DND-41 (cell line): ENCODE results near the gene PFDN1.

Experiments
- ATAC-seq: fragments of 200-7000 bp; cut with Tn5 transposase; 3 replicates; pipeline ENCODE4 v1.9.1; 2021; ENCODE audit warnings: low read depth; ENCODE audit not compliant: insufficient read depth
- DNase-seq: peaks from one replicate; pipeline ENCODE4 v3.0.0-alpha.2; 2020
- H2AFZ ChIP-seq: 2 replicates; pipeline ENCODE4 v1.6.0; 2012; ENCODE audit warnings: low read depth, low read length
- H3K27ac ChIP-seq: 2 replicates; pipeline ENCODE4 v1.5.1; 2012; ENCODE audit warnings: low read length, inconsistent platforms
- H3K27me3 ChIP-seq: fragments of 200-600 bp; sonication (generic); 2 replicates; pipeline ENCODE4 v1.6.0; 2012; ENCODE audit warnings: low read length, mild to moderate bottlenecking, inconsistent platforms; ENCODE audit not compliant: insufficient read depth, poor library complexity
- H3K36me3 ChIP-seq: 2 replicates; pipeline ENCODE4 v1.5.1; 2012; ENCODE audit warnings: low read length, inconsistent platforms; ENCODE audit not compliant: insufficient read depth
- H3K4me1 ChIP-seq: 2 replicates; pipeline ENCODE4 v1.5.1; 2012; ENCODE audit warnings: mild to moderate bottlenecking, low read length; ENCODE audit not compliant: insufficient read depth
- H3K4me2 ChIP-seq: 2 replicates; pipeline ENCODE4 v1.6.0; 2012; ENCODE audit warnings: mild to moderate bottlenecking, moderate library complexity, low read length, inconsistent platforms; ENCODE audit not compliant: insufficient read depth
- H3K4me3 ChIP-seq, 2 experiments: fragments of 200-600 bp in 1 of 2; shearing (Covaris generic) in 1 of 2; 2 replicates each; pipeline ENCODE4 v1.5.1; 2012 to 2016; ENCODE audit warnings: inconsistent platforms in 2 of 2, low read length in 2 of 2, mild to moderate bottlenecking in 2 of 2, low read depth in 1 of 2, moderate library complexity in 1 of 2
- H3K79me2 ChIP-seq: 2 replicates; pipeline ENCODE4 v1.6.0; 2012; ENCODE audit warnings: low read length, inconsistent platforms; ENCODE audit not compliant: insufficient read depth
- H3K9ac ChIP-seq: 2 replicates; pipeline ENCODE4 v1.6.0; 2012; ENCODE audit warnings: low read depth, mild to moderate bottlenecking, inconsistent platforms, low read length, moderate library complexity
- H3K9me3 ChIP-seq: 2 replicates; pipeline ENCODE4 v1.5.1; 2012; ENCODE audit warnings: low read length, moderate library complexity, mild to moderate bottlenecking, inconsistent platforms; ENCODE audit not compliant: insufficient read depth, severe bottlenecking
- H4K20me1 ChIP-seq: 2 replicates; pipeline ENCODE4 v1.6.0; 2012; ENCODE audit warnings: low read length; ENCODE audit not compliant: insufficient read depth
- EZH2 ChIP-seq: IDR thresholded peaks from 3 replicates; pipeline ENCODE4 v1.6.1; 2012; ENCODE audit warnings: borderline replicate concordance, low read depth, mild to moderate bottlenecking, moderate library complexity, low read length, inconsistent platforms; ENCODE audit not compliant: severe bottlenecking
- TF ChIP-seq, protein P1 (sequence below): IDR thresholded peaks from 2 replicates; pipeline ENCODE4 v1.5.1; 2012; ENCODE audit warnings: borderline replicate concordance, low read length, moderate library complexity, mild to moderate bottlenecking; ENCODE audit not compliant: poor library complexity, severe bottlenecking; ENCODE audit errors: extremely low read depth

Gene PFDN1

DNA sequence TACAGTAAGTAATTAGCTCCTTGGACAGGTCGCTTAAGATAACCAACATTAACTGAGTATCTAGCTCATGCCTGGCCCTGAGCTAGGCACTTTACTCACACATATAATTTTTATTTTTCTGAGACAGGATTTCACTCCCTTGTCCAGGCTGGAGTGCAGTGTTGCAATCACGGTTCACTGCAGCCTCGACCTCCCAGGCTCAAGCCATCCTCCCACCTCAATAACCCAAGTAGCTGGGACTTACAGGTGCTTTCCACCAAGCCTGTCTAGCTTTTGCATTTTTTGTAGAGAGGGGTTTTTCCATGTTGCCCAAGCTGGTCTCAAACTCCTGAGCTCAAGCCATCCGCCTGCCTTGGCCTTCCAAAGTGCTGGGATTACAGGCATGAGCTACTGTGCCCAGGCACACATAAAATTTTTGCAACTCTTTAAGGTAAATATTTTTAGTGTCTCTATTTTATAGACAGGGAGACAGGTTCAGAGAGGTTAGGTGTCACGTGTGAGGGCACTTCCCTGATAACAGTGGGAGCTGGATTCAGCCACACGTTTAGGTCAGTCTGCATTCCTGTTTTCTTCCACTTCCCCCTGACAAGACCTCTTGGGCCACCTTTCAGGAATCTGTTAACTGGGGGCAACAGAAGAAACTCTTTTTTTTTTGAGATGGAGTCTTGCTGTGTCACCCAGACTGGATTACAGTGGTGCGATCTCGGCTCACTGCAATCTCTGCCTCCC lies 25.3 kb upstream of the PFDN1 start:
- no peak for DNase-seq
- Histone ChIP-seq H2AFZ (no peak overlapping the region), H3K36me3 (no peaks in the 10 kb centered on the region), H3K79me2 (no peaks in the 10 kb centered on the region), H3K27me3 (peaks cover 6% of the 10 kb centered on the region), H3K4me2 (no peak overlapping the region), H3K9ac (no peak overlapping the region), H4K20me1 (no peaks in the 10 kb centered on the region), H3K27ac (no peak overlapping the region), H3K4me1 (no peaks in the 10 kb centered on the region), H3K9me3 (no peaks in the 10 kb centered on the region), H3K4me3 (no peak overlapping the region)
- ATAC-seq = no peak
- TF ChIP-seq EZH2 = no peak
- TF ChIP-seq, protein P1, sequence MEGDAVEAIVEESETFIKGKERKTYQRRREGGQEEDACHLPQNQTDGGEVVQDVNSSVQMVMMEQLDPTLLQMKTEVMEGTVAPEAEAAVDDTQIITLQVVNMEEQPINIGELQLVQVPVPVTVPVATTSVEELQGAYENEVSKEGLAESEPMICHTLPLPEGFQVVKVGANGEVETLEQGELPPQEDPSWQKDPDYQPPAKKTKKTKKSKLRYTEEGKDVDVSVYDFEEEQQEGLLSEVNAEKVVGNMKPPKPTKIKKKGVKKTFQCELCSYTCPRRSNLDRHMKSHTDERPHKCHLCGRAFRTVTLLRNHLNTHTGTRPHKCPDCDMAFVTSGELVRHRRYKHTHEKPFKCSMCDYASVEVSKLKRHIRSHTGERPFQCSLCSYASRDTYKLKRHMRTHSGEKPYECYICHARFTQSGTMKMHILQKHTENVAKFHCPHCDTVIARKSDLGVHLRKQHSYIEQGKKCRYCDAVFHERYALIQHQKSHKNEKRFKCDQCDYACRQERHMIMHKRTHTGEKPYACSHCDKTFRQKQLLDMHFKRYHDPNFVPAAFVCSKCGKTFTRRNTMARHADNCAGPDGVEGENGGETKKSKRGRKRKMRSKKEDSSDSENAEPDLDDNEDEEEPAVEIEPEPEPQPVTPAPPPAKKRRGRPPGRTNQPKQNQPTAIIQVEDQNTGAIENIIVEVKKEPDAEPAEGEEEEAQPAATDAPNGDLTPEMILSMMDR = no peak

- no peaks in the 10 kb centered on the region for H3K36me3 ChIP-seq
- DNase-seq = no peak
- H2AFZ ChIP-seq = no peak overlapping the region
- H3K27ac ChIP-seq = no peak overlapping the region
- H3K4me2 ChIP-seq = no peak overlapping the region
- ATAC-seq = no peak
- no peak overlapping the region for H3K9ac ChIP-seq
- no peaks in the 10 kb centered on the region for H3K79me2 ChIP-seq
- no peaks in the 10 kb centered on the region for H3K4me1 ChIP-seq
- TF ChIP-seq EZH2 = no peak
- TF ChIP-seq, protein P1 = no peak
- peaks cover 6% of the 10 kb centered on the region for H3K27me3 ChIP-seq
- H3K9me3 ChIP-seq = no peaks in the 10 kb centered on the region
- no peaks in the 10 kb centered on the region for H4K20me1 ChIP-seq
- no peak overlapping the region for H3K4me3 ChIP-seq
Measured at GRCh38 chr5:140327589-140327988, 24.7 kb upstream of the PFDN1 start.

- H3K9ac ChIP-seq = no peak overlapping the region
- TF ChIP-seq EZH2 = no peak
- TF ChIP-seq, protein P1 = no peak
Measured at GRCh38 chr5:140325486-140325885, 22.6 kb upstream of the PFDN1 start.

More at GRCh38 chr5:140325486-140325885, 22.6 kb upstream of the PFDN1 start:
- Histone ChIP-seq H3K27ac (no peak overlapping the region), H3K36me3 (no peaks in the 10 kb centered on the region), H4K20me1 (no peaks in the 10 kb centered on the region), H3K4me1 (no peaks in the 10 kb centered on the region), H3K27me3 (peaks cover 6% of the 10 kb centered on the region), H3K79me2 (no peaks in the 10 kb centered on the region), H3K4me2 (no peak overlapping the region), H3K4me3 (no peak overlapping the region), H3K9me3 (no peaks in the 10 kb centered on the region), H2AFZ (no peak overlapping the region)
- DNase-seq (no peak), ATAC-seq (no peak)
